Frontal cortex (tissue), 4 donors: ENCODE results near the gene TSPEAR. TPM values are rescaled to one million over a fixed set of nuclear protein-coding genes. Genes with fewer than 3 reads are reported as not detected.
A peak's percentile ranks its signal among the peaks of the same experiment; 100 is the strongest.

Experiments used
- DNase-seq, 2 donors: peaks; one replicate each; pipeline ENCODE4 v3.0.0; 2012; ENCODE audit warnings: low spot score in 2 of 2
- FAIRE-seq: peaks from 2 replicates; lab custom pipeline; 2012; peaks lifted over from hg19 to GRCh38; lab: Jason Lieb, UNC
- total RNA-seq: library from RNA; depleted of rRNA; stranded (reverse); fragments of >200 nt; gene quantifications from one replicate; pipeline ENCODE4 v1.2.3, GENCODE V29; 2014
- donor health status: control.
- donor health status: control.
- donor health status: control.

Gene TSPEAR
- total RNA-seq, 1 donor from 2014 or later: not detected

DNA sequence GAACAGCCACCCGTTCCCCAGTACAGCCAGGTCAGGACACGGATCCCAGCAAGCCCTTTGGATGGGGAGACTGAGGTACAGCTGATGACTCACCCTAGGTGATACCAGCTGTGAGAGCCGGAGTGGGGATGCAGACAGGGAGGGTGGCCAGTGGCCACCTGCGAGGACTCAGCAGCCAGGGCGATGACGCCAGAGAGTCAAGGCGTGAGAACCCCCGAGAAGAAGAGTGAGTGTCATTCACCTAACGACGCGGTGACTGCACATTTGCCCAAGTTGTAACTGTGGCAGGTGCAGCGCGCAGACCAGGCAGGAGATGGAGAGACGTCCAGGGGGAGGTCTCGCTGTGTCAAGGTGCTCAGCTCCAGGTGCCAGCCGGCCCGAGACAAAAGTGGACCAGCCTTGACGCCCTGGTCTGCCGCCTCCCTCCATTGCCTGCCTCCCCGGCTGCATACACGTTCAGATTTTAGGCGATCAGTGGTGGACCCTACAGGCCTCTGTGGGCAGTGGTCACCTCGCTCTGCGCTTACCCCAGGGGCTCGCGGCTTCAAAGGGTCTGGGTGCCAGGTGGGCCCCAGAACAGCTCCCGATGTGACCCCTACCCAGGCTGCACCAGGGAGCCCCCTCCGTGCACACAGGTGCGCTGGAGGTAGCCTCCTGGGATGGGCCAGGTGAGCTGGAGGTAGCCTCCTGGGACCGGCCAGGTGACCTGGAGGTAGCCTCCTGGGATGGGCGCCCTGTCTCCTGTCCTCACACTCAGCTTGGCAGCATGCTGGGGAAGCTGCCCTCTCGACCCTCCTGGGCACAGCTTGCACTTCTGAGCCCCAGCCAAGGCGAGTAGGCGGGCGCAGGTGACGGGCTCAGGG is 244.1 kb downstream of the TSPEAR start:
- no peak for FAIRE-seq
- no peak for DNase-seq

DNA sequence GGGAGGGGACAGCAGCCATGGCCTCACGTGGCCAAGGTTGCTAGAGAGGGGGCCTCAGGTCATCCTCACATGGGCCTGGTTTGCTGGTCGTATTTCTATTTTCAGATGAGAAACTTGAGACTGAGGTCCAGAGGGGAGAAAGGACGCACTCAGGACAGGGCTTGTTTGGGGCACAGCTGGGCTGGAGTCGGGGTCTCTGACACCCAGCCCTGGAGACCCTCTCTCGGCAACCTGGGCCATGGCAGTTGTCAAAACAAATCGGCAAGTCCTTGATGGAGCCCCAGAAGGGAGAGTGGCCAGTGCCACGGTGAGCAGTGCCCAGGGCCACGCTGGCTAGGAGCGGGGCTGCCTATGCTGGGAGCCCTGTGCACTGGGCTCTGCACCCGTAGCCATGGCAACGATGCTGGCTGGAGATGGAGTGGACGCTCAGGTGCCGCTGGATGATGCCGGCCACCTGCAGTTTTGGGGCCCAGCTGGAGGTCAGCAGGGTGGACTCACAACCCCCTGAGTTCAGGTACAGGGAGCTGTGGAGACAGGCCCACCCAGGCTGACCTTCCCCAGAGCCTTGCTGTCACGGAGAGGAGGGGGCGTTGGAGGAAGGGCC is 244.9 kb downstream of the TSPEAR start:
- DNase-seq (no peak), FAIRE-seq (no peak)

DNA sequence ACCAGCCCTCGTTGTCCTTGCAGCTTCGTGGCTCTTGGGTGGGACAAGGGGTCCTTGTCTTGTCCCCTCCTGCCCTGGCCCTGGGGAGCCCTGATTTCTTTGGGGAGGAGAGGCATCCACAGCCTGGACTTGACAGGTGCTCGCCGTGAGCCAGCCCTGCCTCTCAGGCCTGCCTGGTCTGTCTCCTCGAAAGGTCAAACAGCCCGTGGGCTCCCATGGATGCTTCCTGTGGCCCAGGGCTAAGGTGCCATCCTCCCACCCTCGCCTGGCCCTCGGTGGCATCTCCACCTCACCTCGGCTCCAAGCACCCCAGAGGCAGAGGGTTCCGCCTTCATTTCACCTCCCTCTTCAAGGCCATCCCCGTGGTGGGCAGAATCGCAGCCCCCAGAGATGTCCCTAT is 247.0 kb downstream of the TSPEAR start:
- FAIRE-seq (no peak), DNase-seq (no peak)

DNA sequence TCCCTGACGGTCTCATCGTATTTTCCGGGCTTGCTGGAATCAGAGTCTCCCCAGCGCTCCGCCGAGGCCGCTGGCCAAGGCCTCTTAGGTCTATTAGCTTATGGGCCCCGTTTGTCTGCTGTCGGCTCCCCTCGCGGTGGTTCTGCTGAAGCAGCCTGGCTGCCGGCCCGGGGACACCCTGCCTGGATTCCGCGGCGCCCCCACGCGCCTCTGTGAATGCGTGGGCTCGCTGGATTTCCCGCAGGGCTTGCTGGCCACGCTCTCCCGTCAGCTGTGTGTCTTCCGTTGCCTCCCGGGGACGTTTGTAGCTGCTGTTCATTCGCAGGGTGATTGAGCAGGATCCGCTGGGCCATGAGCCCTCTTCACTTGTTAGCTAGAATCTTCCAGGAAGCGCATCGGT is 247.6 kb downstream of the TSPEAR start:
- DNase-seq (peak in 1 of 2 donors; percentile 58), FAIRE-seq (no peak)

DNA sequence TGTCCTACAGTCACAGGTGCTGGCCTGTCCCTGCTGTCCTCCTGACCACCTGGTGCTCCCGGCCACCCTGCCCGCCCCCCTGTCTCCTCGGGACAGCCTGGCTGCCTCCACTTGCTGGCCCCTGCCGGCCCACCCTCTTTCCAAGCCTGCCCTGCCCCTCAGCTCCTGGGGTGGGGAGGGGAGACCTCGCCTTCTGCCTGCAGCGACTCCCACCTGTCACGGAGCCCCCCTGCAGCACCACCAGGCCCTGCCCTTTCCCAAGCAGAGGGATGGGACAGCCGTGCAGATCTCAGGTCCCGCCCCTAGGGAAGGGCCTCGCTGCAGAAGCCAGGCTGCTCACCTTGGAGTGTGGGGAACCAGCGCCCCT is 248.6 kb downstream of the TSPEAR start:
- FAIRE-seq (no peak), DNase-seq (no peak)

DNA sequence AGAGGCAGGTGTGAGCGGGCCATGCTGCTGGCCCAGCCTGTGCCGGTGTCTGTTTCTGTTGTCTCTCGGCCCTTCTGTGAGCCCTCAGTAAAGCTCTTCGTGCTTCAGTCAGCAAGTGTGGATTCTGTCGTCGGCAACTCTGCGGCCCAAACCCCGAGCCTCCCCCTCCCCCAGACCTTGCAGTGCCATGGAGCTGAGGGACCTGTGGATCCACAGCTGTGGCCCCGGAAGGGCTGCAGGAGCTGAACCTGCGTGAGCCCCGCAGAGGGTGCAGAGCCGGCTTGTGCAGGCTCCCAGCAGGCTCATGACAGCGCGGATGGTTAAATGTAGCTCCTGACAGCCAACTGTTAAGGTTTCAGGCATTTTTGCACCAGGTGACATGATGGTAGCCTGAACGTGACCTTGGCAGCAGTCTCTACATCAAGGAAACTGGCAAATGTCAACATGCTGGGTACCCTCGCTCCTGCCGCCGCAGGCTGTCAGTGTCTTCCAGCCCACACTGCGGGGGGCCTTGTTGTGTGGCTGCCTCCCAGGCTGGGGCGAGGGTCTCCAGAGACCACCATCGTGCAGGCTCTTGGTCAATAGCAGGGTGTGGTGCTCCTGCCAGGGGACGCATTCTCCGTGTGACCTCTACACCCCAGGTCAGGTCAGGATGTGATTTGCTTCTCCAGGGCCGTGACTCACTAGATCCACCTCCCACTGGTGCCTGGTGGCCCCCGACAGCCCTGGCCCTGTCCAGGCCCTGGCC is 249.1 kb downstream of the TSPEAR start:
- FAIRE-seq (no peak), DNase-seq (no peak)

DNA sequence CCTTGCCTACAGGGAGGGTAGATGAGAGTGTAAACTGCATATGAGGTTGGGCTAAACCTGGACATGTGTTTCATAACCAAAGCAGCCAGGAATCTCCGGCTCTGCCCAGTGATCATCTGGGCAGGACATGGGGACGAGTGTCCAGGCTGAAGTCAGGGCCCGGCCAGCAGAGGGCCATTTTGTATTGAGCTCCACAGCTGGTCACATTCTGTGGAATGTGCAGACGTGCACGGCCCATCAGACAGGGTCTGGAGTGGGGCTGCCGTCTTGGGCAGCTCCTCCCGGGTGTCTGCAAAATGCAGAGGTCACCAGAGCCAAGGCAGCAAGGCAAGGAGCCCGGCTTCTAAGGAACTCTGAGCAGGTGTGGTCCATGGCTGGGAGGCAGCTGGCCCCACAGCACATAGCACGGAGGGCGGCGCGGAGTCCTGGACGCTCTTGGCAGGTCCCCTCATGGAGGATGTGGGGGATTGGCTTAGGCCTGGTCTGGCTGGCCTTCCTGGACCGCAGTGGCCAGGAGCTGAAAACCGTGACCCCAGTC is 249.8 kb downstream of the TSPEAR start:
- DNase-seq: no peak
- FAIRE-seq: no peak

DNA sequence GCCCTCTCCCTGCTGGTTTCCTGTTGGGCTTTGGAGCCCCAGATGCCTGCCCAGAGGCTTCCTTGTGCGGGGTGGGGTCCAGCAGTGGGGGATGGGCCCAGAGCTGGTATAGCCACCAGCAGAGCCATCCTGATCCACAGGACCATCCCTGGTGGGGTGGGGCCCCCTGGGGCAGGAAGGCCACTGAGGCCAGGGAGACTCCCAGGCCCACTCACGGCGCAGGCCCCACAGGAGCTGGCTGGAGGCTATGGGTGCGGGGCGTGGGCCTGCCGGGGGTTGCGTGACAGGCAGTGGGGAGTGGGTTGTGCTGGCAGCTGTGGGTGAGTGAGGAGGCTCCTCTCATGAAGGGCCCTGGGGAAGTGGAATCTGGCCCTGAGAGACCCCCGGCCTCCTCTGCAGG is 250.4 kb downstream of the TSPEAR start:
- DNase-seq (no peak), FAIRE-seq (no peak)

DNA sequence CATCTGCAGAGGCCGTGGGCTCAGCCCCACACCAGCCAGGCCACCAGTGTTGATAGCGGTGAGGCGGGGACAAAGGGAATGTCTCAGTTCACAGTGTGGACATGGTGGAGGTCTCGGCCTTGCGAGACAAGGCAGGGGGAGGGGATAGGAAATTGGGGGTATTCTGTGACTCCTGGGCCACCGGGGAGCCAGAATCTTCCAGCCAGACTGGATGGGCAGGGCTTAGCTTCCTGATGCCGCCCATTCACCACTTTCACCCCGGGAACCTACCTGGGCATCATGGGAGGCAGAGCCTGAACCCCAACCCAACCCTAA is 251.0 kb downstream of the TSPEAR start:
- FAIRE-seq (no peak), DNase-seq (no peak)

DNA sequence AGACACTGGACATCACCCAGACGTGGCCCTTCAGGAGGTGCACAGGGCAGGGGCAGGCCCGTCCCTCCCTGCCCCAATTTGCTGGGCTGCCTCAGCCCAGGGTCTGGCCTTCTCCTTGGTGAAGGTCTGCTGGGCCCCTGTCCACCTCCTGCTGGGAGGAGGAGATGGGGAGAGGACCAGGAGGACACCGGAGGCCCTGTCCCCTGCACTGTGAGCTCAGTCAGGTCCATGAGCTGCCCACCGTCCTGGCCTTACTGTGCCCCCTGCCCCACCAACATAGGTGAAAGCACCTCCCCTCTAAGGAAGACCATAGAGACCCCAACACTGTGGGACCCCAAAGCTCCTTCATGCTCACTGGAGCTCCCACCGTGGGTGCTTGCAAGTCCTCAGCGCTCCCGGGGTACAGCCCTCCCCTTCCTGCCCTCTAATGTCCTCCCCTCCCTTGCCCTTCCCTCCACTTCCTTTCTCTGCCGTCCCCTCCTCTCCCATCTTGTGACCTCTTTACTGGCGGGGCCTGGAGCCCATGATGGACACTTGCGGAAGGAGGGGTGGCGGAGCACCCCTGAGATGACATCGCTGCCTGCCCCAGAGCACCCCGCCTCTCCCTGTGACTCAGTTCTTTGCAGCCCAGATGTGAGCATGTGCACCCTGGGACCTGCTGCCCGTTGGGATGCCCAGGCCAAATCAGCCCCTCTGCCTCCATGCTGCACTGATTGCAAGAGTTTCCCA is 251.5 kb downstream of the TSPEAR start:
- FAIRE-seq: no peak
- DNase-seq: no peak

DNA sequence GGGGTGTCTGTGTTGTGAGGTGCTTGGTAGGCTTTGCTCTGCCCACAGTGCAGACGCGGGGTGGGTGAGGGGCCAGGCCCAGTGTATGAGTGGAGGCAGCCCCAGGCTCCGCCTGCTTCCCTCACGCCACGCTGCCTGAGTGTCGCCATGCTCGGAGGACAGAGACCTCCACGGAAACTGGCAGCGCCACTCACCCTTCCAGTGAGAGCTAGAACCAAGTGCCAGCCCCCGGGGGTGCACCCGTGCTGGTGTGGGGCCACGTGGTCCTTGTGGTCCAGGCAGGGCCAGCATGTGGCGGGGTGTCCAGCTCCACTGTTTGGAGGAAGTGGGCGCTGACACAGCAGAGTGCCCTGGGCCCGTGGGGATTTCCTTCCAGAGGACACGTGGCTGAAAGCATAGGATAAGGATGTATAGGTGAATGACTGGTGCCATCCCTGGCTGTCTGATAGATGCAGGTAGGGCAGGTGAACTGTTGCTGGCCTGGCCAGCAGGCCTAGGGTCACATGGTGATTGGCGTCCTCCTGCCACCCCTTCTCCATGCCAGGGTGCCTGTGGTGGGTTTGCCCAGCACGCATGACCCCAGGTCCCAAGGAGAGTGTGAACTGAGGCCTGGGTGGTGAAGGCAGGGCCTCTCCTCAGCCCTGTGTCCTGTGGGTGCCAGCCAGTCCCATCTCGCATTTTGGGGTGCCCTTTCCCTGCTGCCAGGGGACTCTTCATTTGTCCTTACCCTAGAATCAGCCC is 252.2 kb downstream of the TSPEAR start:
- no peak for FAIRE-seq
- DNase-seq: no peak

DNA sequence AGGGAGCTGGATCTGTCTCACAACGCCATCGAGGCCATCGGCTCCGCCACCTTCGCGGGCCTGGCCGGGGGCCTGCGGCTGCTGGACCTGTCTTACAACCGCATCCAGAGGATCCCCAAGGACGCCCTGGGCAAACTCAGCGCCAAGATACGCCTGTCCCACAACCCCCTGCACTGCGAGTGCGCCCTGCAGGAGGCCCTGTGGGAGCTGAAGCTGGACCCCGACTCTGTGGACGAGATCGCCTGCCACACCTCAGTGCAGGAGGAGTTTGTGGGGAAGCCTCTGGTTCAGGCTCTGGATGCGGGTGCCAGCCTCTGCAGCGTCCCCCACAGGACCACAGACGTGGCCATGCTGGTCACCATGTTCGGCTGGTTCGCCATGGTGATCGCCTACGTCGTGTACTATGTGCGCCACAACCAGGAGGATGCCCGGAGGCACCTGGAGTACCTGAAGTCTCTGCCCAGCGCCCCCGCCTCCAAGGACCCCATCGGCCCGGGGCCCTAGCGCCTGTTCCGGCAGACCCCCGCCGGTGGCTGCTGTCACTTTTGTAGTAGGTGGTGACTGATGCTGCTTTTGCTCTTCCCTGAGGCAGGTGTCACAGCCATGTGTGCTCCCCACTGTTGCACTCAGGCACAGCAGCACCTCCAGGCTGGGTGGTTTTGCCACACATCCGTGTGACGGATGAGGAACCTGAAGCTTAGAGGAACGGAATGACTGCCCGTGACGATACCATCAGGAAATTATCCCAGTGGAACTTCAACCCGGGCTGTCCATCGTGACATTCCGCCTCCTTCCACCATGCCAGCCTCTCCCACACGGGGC is 254.2 kb downstream of the TSPEAR start:
- no peak for FAIRE-seq
- DNase-seq: no peak

DNA sequence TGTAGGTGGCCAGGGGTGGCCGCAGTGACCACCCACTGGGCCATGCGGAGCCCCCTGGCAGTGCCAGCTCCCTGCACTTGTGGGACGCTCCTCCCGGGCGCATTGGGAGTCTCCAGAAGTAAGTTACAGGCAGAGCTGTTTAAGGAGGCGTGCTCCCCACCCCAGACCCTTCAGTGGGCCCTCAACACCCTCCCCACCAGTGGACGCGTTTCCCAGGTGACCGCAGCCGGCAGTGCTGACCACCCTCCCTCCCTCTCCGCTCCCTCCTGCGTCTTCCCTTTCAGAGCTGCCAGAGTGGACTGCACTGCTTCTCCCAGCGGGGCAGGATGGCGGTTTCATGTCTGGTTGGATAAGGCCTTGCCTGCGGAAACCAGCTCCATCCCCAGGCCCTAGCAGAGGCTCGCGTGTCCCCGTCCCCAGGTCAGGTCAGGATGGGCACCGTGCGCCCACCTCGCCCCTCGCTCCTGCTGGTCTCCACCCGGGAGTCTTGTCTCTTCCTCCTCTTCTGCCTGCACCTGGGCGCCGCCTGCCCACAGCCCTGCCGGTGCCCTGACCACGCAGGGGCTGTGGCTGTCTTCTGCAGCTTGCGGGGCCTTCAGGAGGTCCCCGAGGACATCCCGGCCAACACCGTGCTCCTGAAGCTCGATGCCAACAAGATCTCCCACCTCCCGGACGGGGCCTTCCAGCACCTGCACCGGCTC is 255.0 kb downstream of the TSPEAR start:
- DNase-seq: no peak
- no peak for FAIRE-seq

DNA sequence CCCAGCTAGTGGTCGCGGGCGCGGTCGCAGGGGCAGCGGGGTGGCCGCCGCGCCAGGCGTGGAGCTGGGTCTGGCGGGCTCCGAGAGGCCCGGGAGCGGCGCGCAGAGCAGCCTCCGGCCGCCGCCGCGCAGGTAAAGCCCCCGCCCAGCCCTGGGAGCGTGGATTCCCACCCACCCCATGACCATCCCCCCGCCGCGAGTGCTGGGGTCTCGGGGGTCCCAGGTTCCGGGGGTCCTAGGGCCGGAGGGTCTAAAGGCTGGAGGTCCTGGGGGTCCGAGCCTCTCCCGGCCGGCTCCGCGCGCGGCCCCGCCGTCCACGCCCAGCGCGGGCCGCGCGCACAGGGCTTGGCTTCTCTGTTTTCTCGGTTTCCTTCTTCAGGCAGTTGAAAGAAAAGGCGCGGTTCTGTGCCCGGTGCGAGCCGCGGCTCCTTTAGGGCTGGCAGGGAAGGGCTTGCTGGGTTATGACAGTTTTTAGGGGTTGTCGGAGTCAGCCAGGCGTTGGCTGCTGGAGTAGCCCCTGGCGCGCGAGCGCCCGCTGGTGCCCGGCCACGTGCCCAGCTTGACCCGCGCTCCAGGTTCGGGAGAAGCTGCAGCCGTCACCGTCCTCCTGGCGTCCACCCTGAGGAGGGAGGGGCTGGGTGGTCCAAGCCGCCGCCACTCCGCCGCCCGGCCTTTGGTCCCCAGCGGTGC is 255.7 kb downstream of the TSPEAR start:
- DNase-seq: peak in 1 of 2 donors; percentile 43
- no peak for FAIRE-seq

DNA sequence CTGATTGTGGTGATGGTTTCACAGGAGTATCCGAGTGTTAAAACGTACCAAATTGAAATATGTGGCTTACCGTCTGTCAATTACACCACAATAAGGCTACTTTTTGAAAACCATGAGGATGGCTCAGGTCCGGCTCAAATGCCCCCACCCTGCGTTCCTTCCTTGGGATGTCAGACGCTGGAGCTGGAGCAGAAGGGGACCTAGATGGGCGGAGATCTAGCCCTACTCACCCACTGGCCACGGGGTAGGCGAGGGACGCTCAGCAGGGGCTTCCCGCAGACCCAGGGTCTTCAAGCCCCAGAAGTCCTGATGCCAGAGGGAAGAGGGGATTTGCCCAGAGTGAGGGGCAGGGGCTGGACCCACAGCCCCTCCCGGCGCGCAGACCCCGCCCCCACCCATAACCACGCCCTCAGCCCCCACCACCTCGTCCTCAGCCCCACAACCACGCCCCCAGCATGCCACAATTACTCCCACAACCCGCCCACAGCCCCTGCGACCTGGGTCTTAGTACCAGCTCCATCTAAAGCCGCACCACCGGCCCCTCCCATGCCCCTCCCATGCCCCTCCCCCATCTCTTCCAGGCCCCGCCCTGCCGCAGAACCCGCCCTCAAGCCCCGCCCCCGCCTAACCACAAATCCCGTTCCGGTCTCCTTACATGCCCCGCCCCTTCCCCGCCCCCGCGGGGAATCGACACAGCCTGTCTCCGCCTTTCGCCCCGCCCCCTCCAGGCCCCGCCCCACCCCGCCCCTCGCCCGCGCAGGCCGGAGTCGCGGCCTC is 256.4 kb downstream of the TSPEAR start, which contains the start of gene LRRC3:
Gene LRRC3 (plus strand): TSS at position 764 of the 777 bp plus-strand sequence. CDS start 1,135 bp downstream, outside the sequence.
- FAIRE-seq (no peak), DNase-seq (peak; percentile 66 to 84)

DNA sequence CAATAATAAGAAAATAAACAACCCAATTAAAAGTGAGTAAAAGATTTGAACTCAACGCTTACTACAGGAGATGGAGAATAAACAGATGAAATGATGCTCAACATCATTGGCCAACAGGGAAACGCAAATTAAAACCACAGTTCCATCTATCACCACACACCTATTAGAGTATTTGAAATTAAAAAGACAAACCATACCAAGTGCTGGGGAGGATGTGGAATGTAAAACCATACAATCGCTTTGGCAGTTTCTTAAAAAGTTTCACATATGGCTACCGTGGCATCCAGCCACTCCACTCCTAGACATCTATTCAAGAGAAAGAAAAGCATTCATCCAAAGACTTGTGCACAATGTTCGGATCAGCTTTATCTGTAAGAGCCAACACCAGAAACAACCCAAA is 257.3 kb downstream of the TSPEAR start:
- DNase-seq (no peak), FAIRE-seq (no peak)

DNA sequence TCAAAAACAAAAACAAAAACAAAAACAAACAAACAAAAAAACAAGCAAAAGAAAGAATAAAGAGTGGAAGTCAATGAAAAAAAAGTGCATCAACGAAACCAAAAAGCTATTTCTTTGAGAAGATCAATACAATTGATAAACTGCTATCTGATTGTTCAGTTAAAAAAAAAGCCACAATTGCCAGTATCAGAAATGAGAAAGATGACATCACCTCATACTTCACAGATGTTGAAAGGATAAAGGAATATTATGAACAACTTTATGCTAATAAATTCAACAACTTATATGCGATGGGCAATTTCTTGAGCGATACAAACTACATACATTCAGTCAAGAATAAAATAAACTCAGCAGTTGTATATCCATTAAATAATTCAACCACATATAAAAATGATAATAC is 258.3 kb downstream of the TSPEAR start:
- FAIRE-seq (no peak), DNase-seq (no peak)
